ENCODE measurements around the gene CDH4. TPM values are rescaled to one million over a fixed set of nuclear protein-coding genes. Genes with fewer than 3 reads are reported as not detected.

The CDH4 gene
- total RNA-seq, 1 experiment from 2014 or later, result not detected

DNA sequence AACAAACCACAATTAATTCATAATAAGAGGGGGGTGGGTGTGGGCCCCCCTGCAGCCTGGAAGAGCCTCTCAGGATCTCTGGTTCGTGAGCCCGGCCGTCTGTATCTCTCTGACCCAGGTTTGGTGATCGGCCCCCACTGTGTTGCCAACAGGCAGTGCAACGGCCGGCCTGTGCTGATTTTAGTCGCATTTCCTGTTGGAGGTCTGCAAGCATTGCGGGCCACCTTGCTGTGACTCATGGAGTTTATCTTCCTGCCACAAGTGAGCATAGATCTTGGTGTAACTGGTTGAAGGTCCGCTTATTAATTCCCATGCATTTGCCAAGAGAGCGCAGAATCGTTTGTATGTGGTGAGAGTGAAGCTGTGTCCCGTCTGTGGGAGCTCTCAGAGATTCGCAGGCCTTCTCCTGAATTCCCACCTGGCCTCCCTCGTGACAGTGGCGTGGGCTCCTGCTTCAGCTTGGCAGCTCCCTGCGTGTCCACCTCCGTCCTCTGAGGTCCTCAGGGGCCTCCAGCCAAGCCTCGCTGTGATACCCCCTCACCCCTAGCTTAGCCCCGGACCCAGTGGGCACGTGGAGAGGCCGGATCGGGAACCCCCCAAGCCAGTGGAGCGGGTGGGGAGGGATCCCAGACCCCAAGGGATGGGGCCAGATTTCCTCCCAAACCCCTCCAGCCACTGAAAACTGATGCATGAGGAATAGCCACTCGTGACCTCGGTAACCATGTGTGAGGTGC, 269.8 kb downstream of the CDH4 start:
- ChIA-PET POLR2A (no interaction called here), CTCF (no interaction called here)
- Histone ChIP-seq H3K9me3 (ENCODE audit: control insufficient read depth, insufficient read depth, low read depth, low read length) (no peaks in the 10 kb centered on the region), H3K36me3 (ENCODE audit: control insufficient read depth, insufficient read depth, low read length) (no peaks in the 10 kb centered on the region), H3K27ac (ENCODE audit: low read length) (no peak overlapping the region), H3K4me1 (ENCODE audit: control insufficient read depth, insufficient read depth, low read length) (no peaks in the 10 kb centered on the region), H3K4me3 (ENCODE audit: low read depth in 2 of 2, low read length in 2 of 2) (no peak overlapping the region), H3K27me3 (ENCODE audit: control insufficient read depth, insufficient read depth, low read length) (peaks cover 2% of the 10 kb centered on the region; the same call in 1 of the 2 replicates)
- no peak for ATAC-seq
- in situ Hi-C loops (cut with HindIII; ENCODE audit: low pct_unique_long_range_greater_than_20kb, low sequenced_read_pairs), result no loop called here
- no peak for TF ChIP-seq SIN3A (IDR thresholded peaks at IDR 0.05; ENCODE audit: borderline replicate concordance, insufficient read depth, low read depth, low read length)
- no peak for TF ChIP-seq POLR2AphosphoS5 (IDR thresholded peaks at IDR 0.05; ENCODE audit: low read depth, low read length)
- TF ChIP-seq, protein P1, sequence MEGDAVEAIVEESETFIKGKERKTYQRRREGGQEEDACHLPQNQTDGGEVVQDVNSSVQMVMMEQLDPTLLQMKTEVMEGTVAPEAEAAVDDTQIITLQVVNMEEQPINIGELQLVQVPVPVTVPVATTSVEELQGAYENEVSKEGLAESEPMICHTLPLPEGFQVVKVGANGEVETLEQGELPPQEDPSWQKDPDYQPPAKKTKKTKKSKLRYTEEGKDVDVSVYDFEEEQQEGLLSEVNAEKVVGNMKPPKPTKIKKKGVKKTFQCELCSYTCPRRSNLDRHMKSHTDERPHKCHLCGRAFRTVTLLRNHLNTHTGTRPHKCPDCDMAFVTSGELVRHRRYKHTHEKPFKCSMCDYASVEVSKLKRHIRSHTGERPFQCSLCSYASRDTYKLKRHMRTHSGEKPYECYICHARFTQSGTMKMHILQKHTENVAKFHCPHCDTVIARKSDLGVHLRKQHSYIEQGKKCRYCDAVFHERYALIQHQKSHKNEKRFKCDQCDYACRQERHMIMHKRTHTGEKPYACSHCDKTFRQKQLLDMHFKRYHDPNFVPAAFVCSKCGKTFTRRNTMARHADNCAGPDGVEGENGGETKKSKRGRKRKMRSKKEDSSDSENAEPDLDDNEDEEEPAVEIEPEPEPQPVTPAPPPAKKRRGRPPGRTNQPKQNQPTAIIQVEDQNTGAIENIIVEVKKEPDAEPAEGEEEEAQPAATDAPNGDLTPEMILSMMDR (IDR thresholded peaks at IDR 0.05), result no peak
- TF ChIP-seq, protein P2, sequence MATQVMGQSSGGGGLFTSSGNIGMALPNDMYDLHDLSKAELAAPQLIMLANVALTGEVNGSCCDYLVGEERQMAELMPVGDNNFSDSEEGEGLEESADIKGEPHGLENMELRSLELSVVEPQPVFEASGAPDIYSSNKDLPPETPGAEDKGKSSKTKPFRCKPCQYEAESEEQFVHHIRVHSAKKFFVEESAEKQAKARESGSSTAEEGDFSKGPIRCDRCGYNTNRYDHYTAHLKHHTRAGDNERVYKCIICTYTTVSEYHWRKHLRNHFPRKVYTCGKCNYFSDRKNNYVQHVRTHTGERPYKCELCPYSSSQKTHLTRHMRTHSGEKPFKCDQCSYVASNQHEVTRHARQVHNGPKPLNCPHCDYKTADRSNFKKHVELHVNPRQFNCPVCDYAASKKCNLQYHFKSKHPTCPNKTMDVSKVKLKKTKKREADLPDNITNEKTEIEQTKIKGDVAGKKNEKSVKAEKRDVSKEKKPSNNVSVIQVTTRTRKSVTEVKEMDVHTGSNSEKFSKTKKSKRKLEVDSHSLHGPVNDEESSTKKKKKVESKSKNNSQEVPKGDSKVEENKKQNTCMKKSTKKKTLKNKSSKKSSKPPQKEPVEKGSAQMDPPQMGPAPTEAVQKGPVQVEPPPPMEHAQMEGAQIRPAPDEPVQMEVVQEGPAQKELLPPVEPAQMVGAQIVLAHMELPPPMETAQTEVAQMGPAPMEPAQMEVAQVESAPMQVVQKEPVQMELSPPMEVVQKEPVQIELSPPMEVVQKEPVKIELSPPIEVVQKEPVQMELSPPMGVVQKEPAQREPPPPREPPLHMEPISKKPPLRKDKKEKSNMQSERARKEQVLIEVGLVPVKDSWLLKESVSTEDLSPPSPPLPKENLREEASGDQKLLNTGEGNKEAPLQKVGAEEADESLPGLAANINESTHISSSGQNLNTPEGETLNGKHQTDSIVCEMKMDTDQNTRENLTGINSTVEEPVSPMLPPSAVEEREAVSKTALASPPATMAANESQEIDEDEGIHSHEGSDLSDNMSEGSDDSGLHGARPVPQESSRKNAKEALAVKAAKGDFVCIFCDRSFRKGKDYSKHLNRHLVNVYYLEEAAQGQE (IDR thresholded peaks at IDR 0.05; ENCODE audit: insufficient read depth in 1 of 2, low read depth in 2 of 2, low read length in 1 of 2), result no peak
- no peak for TF ChIP-seq TCF7L2 (IDR thresholded peaks at IDR 0.05; ENCODE audit: low read depth, low read length)
- BruUV-seq (replicated peaks), result no TSS peak
- intact Hi-C loops (cut with micrococcal nuclease; ENCODE audit: unreplicated experiment), result no loop called here
- no peak for DNase-seq (ENCODE audit: low read depth, low spot score)

DNA sequence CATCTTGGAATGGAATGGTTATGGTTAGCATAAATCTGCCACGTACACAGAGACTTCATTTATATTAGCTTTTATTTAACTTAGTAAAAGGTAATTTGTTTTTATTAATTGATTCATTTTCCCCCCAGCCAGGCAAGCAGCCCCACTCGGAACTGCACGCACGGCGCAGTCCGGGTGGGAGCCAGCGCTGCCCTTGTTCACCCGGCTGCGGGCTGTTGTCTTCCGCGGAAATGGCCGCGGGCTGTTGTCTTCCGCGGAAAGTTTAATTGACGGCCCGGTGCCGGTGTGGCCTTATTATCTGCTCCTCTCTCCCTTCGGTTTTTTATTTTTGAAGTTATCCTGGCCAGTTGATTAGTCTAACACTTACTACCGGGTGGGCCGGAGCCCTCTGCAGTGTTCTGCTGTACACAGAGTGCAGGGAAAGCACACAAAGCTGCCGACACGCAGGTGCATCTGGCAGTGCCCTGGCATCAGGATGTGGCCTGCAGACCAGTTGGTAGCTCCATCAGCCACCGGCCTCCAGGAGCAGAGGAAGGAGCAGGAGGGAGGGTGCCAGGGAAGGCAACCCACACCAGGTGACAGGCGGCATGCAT, 270.5 kb downstream of the CDH4 start:
- POLR2A ChIA-PET, result no interaction called here
- no peak overlapping the region for H3K4me3 ChIP-seq (ENCODE audit: low read depth in 2 of 2, low read length in 2 of 2)
- no peak for ATAC-seq
- no peaks in the 10 kb centered on the region for H3K36me3 ChIP-seq (ENCODE audit: control insufficient read depth, insufficient read depth, low read length)
- DNase-seq (ENCODE audit: low read depth, low spot score), result no peak
- in situ Hi-C loops (cut with HindIII; ENCODE audit: low pct_unique_long_range_greater_than_20kb, low sequenced_read_pairs) (no loop called here), intact Hi-C loops (cut with micrococcal nuclease; ENCODE audit: unreplicated experiment) (no loop called here)
- H3K27me3 ChIP-seq (ENCODE audit: control insufficient read depth, insufficient read depth, low read length), result peaks cover 2% of the 10 kb centered on the region; the same call in 1 of the 2 replicates
- H3K27ac ChIP-seq (ENCODE audit: low read length), result no peak overlapping the region
- no peaks in the 10 kb centered on the region for H3K4me1 ChIP-seq (ENCODE audit: control insufficient read depth, insufficient read depth, low read length)
- H3K9me3 ChIP-seq (ENCODE audit: control insufficient read depth, insufficient read depth, low read depth, low read length), result no peaks in the 10 kb centered on the region
- CTCF ChIA-PET, result no interaction called here
- BruUV-seq (replicated peaks), result no TSS peak
- TF ChIP-seq, protein P2 (IDR thresholded peaks at IDR 0.05; ENCODE audit: insufficient read depth in 1 of 2, low read depth in 2 of 2, low read length in 1 of 2), result no peak
- TF ChIP-seq SIN3A (IDR thresholded peaks at IDR 0.05; ENCODE audit: borderline replicate concordance, insufficient read depth, low read depth, low read length) (no peak), POLR2AphosphoS5 (IDR thresholded peaks at IDR 0.05; ENCODE audit: low read depth, low read length) (no peak), TCF7L2 (IDR thresholded peaks at IDR 0.05; ENCODE audit: low read depth, low read length) (no peak)
- TF ChIP-seq, protein P1 (IDR thresholded peaks at IDR 0.05), result no peak
